ENCODE data around the gene AGR3.
"Not testable (repeated sequence)": the region's sequence is repeated elsewhere in the genome, so short reads cannot be mapped to it uniquely, and the experiment has no call there.

The AGR3 gene

GRCh38 chr7:16875861-16876260, 5.9 kb downstream of the AGR3 start:
- Mint-ChIP-seq H3K27ac (no peak overlapping the region), H3K4me3 (no peak overlapping the region), H3K9me3 (no peaks in the 10 kb centered on the region), H3K36me3 (no peaks in the 10 kb centered on the region), H3K4me1 (no peaks in the 10 kb centered on the region), H3K27me3 (no peaks in the 10 kb centered on the region)
- CTCF ChIA-PET: no interaction called here
- no peak for DNase-seq

DNA sequence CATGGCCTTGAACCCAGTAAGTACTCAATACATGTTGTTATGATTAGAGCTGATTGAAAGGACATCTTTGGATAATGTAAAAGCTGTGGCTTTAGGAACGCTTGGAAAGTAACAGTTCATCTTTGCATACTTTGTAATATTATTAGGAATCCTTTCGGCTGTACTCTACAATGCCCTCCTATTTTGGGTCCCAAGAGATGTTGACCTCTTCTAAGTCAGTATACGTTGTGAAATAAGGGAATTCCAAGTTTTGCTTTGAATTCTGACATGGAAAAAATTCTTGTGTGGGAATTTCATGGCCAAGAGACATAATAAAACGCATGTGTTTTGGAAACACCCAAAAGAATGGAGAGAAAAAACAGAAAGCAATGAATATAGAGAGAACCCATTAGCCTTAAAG, 7.7 kb downstream of the AGR3 start:
- Mint-ChIP-seq H3K27ac (no peak overlapping the region), H3K4me1 (no peaks in the 10 kb centered on the region), H3K9me3 (no peaks in the 10 kb centered on the region), H3K4me3 (no peak overlapping the region), H3K36me3 (no peaks in the 10 kb centered on the region), H3K27me3 (no peaks in the 10 kb centered on the region)
- no peak for DNase-seq
- CTCF ChIA-PET: interaction anchor here (1.4 kb wide), 1 partner anchor 44 kb away, joined by 4 read pairs; no protein-coding TSS in a partner anchor

- Mint-ChIP-seq H3K27me3 (peaks cover 7% of the 10 kb centered on the region), H3K4me3 (no peak overlapping the region), H3K9me3 (no peaks in the 10 kb centered on the region), H3K27ac (no peak overlapping the region), H3K36me3 (no peaks in the 10 kb centered on the region), H3K4me1 (no peaks in the 10 kb centered on the region)
- no peak for DNase-seq
- CTCF ChIA-PET: no interaction called here
Measured at GRCh38 chr7:16867328-16867727, 14.5 kb downstream of the AGR3 start.

GRCh38 chr7:16853189-16853588, 28.6 kb downstream of the AGR3 start:
- H3K27me3 Mint-ChIP-seq: peaks cover 44% of the 10 kb centered on the region
- not testable (repeated sequence) for H3K4me1 Mint-ChIP-seq, H3K9me3 Mint-ChIP-seq, H3K36me3 Mint-ChIP-seq, H3K4me3 Mint-ChIP-seq, DNase-seq, H3K27ac Mint-ChIP-seq
- CTCF ChIA-PET: interaction anchor here (1.5 kb wide), 1 partner anchor 52 kb away, joined by 4 read pairs; no protein-coding TSS in a partner anchor

GRCh38 chr7:16851829-16852228, 30.0 kb downstream of the AGR3 start:
- no peaks in the 10 kb centered on the region for H3K36me3 Mint-ChIP-seq
- no peak for DNase-seq
- H3K9me3 Mint-ChIP-seq: no peaks in the 10 kb centered on the region
- CTCF ChIA-PET: no interaction called here
- H3K27ac Mint-ChIP-seq: no peak overlapping the region
- H3K4me1 Mint-ChIP-seq: peaks cover 3% of the 10 kb centered on the region
- H3K27me3 Mint-ChIP-seq: peaks cover 44% of the 10 kb centered on the region
- H3K4me3 Mint-ChIP-seq: no peak overlapping the region

GRCh38 chr7:16850614-16851466, 30.9 kb downstream of the AGR3 start:
- DNase-seq: no peak
- CTCF ChIA-PET: no interaction called here
- H3K9me3 Mint-ChIP-seq: no peaks in the 10 kb centered on the region
- H3K36me3 Mint-ChIP-seq: no peaks in the 10 kb centered on the region
- peaks cover 3% of the 10 kb centered on the region for H3K4me1 Mint-ChIP-seq
- peaks cover 44% of the 10 kb centered on the region for H3K27me3 Mint-ChIP-seq
- H3K27ac Mint-ChIP-seq: no peak overlapping the region
- no peak overlapping the region for H3K4me3 Mint-ChIP-seq

GRCh38 chr7:16849296-16850148, 32.3 kb downstream of the AGR3 start:
- Mint-ChIP-seq H3K9me3 (no peaks in the 10 kb centered on the region), H3K4me3 (no peak overlapping the region), H3K36me3 (no peaks in the 10 kb centered on the region), H3K4me1 (peaks cover 3% of the 10 kb centered on the region), H3K27ac (no peak overlapping the region), H3K27me3 (peaks cover 41% of the 10 kb centered on the region)
- CTCF ChIA-PET: no interaction called here
- no peak for DNase-seq

- no peaks in the 10 kb centered on the region for H3K36me3 Mint-ChIP-seq
- H3K4me3 Mint-ChIP-seq: no peak overlapping the region
- H3K4me1 Mint-ChIP-seq: peaks cover 3% of the 10 kb centered on the region
- no peak overlapping the region for H3K27ac Mint-ChIP-seq
- no peaks in the 10 kb centered on the region for H3K9me3 Mint-ChIP-seq
- peaks cover 30% of the 10 kb centered on the region for H3K27me3 Mint-ChIP-seq
- CTCF ChIA-PET: no interaction called here
- DNase-seq: no peak
Measured at GRCh38 chr7:16847381-16847860, 34.4 kb downstream of the AGR3 start.

GRCh38 chr7:16846601-16847165, 35.1 kb downstream of the AGR3 start:
- CTCF ChIA-PET: no interaction called here
- Mint-ChIP-seq H3K9me3 (no peaks in the 10 kb centered on the region), H3K4me3 (no peak overlapping the region), H3K4me1 (peaks cover 3% of the 10 kb centered on the region), H3K27me3 (peaks cover 23% of the 10 kb centered on the region), H3K36me3 (no peaks in the 10 kb centered on the region), H3K27ac (no peak overlapping the region)
- DNase-seq: no peak

DNA sequence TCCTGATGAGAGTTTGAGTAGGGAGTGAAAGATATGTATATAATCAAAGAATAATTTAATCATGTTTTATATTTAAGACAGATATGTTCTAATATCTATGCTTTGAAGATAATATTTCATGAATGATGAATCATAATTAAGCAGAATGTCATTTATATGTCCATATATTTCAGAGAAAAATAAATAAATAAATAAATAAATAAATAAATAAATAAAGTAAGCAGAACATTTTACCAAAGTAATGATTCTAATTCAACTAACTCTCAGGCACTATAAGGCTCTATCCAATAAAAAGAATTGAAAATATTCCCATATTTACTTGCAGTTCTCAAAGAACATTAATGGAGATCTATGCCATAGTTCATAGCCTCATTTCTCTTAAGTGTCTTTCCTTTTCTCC, 36.0 kb downstream of the AGR3 start:
- Mint-ChIP-seq H3K27me3 (peaks cover 15% of the 10 kb centered on the region), H3K27ac (no peak overlapping the region), H3K4me3 (no peak overlapping the region), H3K36me3 (no peaks in the 10 kb centered on the region), H3K9me3 (no peaks in the 10 kb centered on the region), H3K4me1 (no peaks in the 10 kb centered on the region)
- no peak for DNase-seq
- CTCF ChIA-PET: no interaction called here

DNA sequence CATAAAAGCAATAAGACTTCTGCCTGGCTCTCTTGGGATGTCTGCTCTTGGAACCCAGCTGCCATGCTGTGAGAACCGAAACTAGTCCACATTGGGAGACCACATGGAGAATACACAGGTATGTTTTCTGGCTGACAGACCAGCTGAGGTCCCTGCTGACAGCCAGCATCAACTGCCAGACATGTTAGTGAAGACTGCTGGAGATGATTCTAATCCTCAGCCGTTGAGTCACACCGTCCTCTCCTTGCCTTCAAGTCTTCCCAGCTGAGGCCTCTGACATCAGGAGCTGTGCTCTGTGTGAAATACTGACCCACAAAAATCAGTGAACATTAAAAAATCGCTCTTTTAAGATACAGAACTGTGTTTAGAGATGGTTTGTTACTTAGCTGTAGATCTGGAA, 40.1 kb downstream of the AGR3 start:
- Mint-ChIP-seq H3K4me3 (no peak overlapping the region), H3K9me3 (no peaks in the 10 kb centered on the region), H3K27me3 (peaks cover 4% of the 10 kb centered on the region), H3K27ac (no peak overlapping the region), H3K4me1 (no peaks in the 10 kb centered on the region), H3K36me3 (no peaks in the 10 kb centered on the region)
- CTCF ChIA-PET: no interaction called here
- DNase-seq: no peak

DNA sequence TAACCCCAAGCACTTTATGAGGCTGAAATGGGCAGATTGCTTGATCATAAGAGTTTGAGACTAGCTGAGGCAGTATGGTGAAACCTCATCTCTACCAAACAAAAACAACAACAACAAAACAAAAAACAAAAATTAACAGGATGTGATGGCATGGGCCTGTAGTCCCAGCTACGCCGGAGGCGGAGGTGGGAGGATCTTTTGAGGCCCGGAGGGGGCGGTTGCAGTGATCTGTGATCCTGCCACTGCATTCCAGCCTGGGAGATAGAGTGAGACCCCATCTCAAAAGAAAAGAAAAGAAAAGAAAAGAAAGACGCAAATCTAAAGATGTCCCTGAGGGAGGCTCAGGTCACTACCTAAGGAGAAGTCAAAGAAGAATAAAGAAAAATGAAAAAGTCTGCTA, 41.7 kb downstream of the AGR3 start:
- Mint-ChIP-seq H3K27ac (no peak overlapping the region), H3K36me3 (no peaks in the 10 kb centered on the region), H3K27me3 (peaks cover 4% of the 10 kb centered on the region), H3K9me3 (no peaks in the 10 kb centered on the region), H3K4me1 (no peaks in the 10 kb centered on the region), H3K4me3 (no peak overlapping the region)
- no peak for DNase-seq
- CTCF ChIA-PET: no interaction called here

DNA sequence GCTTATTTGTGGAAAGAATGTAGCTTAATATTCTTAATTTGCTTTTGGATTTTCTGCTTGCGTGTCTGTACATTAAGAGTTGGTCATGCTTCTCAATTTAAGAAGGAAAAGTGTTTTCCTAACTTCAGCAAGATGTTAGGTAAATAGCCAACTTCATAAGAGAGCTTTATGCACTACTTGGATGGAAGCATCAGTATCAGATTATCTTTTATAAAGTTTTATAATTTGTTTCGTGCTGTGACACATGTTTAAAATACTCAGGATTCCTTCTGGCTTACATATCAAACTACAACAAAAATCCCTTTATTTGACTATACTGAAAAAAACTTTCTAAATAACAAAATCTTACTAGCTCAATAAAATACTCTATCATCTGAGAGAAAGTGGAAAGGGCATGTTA, 42.1 kb downstream of the AGR3 start:
- no peaks in the 10 kb centered on the region for H3K9me3 Mint-ChIP-seq
- H3K27ac Mint-ChIP-seq: no peak overlapping the region
- H3K4me1 Mint-ChIP-seq: no peaks in the 10 kb centered on the region
- peaks cover 4% of the 10 kb centered on the region for H3K27me3 Mint-ChIP-seq
- DNase-seq: no peak
- CTCF ChIA-PET: no interaction called here
- H3K36me3 Mint-ChIP-seq: no peaks in the 10 kb centered on the region
- no peak overlapping the region for H3K4me3 Mint-ChIP-seq

DNA sequence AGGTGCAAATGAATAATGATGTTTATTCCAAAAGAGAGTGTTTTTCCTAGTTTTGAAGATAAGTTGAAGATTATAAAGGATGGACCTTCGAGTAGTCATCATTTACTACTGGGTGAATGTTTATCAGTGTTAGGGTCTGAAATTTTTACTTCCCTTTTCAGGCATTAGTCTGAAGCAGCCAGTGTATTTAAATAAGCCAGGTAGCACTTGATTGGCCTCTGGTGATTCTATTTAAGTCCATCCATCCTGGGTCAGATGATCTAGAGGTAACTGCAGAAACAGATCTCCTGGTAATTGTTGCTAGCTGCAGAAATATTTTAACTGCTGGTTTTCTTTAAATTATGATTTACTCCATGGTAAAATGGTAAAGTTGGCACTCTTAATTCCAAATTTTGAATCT, 42.9 kb downstream of the AGR3 start:
- no peaks in the 10 kb centered on the region for H3K4me1 Mint-ChIP-seq
- CTCF ChIA-PET: no interaction called here
- no peak for DNase-seq
- peaks cover 8% of the 10 kb centered on the region for H3K27me3 Mint-ChIP-seq
- H3K9me3 Mint-ChIP-seq: no peaks in the 10 kb centered on the region
- no peak overlapping the region for H3K27ac Mint-ChIP-seq
- H3K36me3 Mint-ChIP-seq: no peaks in the 10 kb centered on the region
- no peak overlapping the region for H3K4me3 Mint-ChIP-seq
